NCI-H774 (cell line): ENCODE measurements around the gene XPNPEP2.

Experiments used
- DNase-seq: peaks from one replicate; lab custom pipeline; 2025; lab: John Stamatoyannopoulos, UW

Gene XPNPEP2, protein sequence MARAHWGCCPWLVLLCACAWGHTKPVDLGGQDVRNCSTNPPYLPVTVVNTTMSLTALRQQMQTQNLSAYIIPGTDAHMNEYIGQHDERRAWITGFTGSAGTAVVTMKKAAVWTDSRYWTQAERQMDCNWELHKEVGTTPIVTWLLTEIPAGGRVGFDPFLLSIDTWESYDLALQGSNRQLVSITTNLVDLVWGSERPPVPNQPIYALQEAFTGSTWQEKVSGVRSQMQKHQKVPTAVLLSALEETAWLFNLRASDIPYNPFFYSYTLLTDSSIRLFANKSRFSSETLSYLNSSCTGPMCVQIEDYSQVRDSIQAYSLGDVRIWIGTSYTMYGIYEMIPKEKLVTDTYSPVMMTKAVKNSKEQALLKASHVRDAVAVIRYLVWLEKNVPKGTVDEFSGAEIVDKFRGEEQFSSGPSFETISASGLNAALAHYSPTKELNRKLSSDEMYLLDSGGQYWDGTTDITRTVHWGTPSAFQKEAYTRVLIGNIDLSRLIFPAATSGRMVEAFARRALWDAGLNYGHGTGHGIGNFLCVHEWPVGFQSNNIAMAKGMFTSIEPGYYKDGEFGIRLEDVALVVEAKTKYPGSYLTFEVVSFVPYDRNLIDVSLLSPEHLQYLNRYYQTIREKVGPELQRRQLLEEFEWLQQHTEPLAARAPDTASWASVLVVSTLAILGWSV

DNA sequence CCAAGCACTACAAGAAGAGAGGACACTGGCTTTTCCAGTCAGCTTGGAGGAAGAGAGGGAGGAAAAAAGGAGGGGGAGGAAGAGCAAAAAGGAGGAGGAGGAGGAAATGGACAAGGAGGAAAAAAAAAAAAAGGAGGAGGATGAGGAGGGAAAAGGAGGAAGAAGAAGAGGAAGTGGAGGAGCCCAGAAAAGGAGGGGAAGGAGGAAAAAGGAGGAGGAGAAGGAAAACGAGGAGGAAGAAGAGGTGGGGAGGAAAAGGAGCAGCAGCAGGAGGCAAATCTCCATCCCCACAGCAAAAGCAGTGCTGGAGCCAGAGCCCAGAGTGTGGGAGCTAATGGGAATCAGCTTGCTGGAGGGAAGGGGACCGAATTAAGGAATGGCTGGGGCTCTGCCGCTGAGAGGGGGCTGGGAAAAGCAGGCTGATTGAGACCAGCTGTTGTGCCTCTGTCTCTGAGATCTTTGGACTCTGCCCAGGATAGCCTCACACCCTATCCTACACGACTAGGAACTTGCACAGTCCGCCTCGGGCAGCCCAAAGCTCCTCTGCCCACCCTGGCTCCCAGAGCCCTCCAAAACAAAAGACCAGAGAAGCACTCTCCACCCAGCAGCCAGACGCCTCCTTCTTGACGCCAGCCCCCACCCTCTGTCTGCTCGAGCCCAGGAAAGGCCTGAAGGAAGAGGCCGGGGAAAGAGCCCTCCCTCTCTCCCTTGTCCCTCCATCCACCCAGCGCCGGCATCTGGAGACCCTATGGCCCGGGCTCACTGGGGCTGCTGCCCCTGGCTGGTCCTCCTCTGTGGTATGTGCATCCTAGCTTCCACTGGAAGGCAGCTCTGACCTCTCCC is at the start of gene XPNPEP2:
Gene XPNPEP2, plus strand, starts transcription at position 514 of the 843 bp plus-strand sequence. Its CDS starts 235 bp downstream, at position 749.
- no peak for DNase-seq

DNA sequence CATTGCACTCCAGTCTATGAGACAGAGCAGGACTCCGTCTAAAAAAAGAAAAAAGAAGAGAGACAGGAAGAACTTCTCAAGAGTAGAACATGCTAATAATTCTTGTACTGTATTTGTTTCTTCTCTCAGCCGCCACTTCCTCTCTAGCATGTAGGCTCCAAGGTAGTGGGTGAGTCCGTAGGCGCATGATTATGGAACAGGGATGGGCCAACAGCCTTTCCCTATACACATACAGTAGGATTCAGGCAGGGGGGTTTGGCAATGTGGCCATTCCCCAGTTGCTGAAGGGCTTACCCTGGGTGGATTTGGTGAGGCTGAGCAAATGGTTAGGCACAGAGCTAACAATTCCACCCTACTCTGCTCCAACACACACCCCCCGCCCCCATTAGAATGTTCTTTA is 49.0 kb upstream of the XPNPEP2 start:
- no peak for DNase-seq

DNA sequence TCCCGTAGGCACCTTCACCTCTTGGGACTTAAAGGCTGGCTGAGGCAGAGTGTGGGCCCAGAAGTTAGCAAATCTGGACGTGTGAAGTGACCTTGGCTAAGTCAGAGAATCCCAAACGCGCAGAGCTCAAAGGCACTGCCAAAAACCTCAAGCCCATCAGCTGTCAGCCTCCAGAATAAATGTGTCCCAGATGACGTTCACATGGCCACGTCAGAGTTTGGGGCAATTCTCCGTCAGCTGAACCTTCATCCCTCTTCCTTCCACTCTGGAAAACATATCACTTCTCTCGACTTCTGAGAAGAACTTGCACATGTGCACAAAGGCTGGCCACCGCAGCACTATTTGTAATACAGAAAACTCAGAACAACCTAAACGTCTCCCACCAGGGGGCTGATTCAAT is 48.3 kb upstream of the XPNPEP2 start:
- no peak for DNase-seq

DNA sequence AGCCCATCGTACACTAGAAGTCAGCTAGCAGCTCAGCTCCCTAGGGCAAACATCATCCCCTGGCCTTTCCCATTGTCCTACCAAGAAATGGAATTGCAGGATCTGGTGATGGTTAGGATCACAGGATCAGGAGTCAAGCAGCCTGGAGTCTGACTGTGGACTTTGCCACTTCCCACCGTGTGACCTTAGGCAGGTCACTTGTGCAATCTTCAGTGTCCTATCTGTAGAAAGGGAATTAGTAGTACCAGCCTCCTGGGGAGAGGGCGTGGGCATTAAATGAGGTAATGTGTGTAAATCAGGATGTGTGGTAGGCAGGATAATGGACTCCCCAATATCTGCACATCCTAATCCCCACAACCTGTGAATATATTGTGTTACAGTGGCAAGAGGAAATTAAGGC is 45.4 kb upstream of the XPNPEP2 start:
- DNase-seq = no peak

DNA sequence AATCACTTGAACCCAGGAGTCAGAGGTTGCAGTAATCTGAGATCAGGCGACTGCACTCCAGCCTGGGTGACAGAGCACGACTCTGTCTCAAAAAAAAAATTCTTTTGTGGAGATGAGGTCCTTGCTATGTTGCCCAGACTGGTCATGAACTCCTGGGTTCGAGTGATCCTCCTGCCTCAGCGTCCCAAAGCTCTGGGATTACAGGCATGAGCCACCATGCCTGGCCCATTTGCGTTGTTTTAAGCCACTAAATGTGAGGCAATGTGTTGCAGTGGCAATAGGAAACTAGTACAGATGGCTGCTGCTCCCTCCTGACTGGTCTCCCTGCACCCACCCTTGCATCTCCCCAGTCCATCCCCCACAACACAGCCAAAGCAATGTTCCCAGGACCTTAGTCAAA is 44.0 kb upstream of the XPNPEP2 start:
- DNase-seq = no peak

DNA sequence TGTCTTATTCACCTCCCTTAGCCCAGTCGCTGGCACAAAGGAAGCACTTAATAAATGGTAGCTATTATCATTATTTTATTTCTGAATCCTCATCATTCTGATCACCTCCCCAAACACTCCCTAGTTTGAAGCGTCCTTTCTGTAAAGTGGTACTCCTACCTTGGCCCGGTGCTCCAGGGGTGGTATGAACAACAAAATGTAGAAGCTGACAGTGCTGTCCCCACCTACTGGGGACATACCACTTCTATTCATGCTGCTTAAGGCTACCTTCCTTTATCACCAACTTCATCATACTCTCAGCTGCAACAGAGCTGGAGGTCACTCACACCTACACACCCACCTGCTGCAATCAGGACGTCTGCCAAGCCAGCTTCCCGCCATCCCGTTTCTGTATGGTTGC is 43.2 kb upstream of the XPNPEP2 start:
- no peak for DNase-seq

DNA sequence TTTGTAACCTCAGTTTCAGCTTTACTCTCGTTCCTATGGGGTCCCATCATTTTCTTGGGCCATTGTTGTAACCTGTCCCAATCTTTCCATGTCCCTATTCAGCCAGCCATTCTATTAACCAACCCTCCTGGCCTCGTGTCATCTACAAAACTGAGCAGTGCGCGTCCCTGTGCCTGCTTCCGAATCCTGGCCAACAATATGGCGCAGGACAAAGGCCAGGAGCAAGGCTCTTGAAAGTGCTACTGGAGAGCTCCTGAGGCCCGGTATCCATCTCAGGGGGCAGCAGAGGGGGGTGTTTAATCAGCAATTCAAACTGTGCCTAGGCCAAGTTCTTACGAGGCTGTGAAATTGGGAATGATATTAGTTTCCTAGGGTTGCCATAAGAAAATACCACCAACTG is 42.8 kb upstream of the XPNPEP2 start:
- no peak for DNase-seq

DNA sequence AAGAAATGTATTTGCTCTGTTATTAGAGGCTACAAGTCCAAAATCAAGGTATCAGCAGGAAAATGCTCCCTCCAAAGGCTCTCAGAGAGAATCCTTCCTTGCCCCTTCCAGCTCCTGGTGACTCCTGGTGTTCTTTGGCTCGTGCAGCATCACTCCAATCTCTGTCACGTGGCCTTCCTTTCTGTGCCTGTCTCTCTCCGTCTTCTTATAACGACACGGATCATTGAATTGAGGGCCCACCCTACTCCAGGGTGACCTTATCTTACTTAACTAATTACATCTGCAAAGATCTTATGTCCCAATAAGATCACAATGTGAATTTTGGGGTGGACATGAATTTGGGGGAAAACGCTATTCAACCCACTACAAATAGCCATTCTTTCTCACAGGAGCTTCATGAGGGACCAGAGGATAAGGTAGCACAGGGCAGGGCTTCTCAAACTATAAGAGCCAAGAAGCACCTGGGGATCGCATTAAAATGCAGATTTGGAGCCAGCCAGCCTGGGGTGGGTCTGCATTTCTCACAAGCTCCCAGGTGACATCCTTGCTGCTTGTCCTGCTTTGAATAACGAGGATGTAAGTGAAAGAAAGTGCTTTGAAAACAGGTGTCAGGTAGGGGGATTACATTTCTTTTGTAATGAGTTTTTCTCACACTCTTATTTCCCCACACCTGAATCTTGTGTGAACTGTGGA is 42.2 kb upstream of the XPNPEP2 start:
- DNase-seq = no peak

DNA sequence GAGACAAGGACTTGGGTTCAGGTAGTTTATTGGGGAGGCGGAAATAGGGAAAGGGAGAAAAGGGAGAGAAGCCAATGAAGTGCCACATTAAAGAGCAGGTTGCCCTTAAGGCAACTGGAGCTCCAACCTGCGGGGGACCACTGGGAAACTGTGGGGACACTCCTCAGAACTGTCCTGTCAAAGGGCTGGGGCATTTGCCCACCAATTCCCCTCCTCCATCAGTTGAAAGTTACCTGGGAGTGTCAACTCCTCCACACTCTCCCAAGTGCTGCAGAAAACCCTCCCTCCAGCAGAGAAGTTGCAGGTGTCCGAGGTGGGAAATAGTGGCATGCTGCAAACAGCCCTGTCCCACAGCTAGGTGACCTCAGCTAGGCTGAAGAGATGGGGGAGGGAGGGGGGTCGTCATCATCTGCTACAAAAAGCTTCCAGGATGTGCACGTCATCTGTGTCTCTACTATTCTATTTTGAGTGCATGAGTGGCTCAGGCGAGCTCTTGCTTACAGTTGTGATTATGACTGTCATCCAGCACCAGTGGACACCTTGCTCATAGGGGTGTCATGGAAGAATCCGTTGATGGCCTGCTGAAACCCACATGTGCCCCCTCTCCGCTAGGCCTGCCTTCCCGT is 41.5 kb upstream of the XPNPEP2 start:
- DNase-seq = no peak

DNA sequence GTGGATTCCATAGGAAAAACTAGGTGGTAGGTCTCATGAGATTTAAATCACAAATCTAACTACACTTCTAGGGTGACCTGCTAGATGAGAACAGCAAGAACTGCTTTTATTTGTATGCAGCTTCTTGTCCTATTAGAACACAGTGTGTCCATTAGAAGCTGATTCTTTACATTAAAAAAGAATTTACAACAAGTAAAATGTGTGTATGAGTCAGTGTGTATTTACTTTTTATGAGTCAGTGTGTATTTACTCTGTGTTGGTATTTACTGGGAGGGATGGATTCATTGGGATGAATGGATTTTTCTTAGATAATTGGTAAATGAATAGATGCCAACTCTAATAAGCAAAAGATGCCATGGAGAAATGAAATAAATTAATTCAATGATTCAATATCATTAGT is 40.6 kb upstream of the XPNPEP2 start:
- DNase-seq = peak; percentile 9

DNA sequence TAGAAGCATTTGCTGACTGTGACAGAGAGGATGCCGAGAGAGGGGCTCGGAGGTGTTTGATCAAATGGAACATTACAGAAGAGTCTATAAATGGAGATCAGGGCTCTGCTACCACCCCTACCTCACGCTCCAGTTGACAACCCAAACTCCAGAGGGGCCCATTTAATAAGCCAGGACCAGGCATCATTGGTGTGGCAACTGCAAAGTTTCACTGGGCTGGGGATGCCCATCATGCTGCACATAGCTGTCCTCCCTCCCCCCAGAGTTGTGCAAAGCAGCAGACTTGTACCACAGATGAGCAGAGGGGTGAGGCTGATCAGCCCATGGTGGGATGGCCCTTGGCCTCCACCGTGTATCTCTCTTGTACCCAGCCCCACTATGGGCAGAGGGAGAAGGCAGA is 38.2 kb upstream of the XPNPEP2 start:
- no peak for DNase-seq

DNA sequence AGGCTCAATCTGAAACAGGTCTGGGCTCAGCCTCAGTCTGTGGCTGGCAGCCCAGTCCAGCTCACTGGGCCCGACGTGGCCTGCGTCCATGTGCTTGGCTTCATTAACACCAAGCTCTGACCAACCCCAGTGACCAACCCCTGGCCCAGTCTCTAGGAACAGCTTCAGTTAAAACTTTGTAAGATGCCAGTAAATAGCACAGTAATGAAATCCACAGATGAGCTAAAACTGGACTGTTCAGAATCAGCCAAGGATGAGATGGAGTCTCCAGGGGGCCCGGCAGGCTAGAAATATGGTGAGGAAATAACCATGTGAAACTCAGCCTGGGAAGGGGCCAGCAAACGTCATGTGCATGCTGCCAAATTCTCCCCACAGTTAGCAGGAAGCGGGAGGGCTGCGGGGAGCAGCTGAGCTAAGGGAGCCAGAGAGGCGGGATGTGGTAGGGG is 37.1 kb upstream of the XPNPEP2 start:
- DNase-seq = no peak

DNA sequence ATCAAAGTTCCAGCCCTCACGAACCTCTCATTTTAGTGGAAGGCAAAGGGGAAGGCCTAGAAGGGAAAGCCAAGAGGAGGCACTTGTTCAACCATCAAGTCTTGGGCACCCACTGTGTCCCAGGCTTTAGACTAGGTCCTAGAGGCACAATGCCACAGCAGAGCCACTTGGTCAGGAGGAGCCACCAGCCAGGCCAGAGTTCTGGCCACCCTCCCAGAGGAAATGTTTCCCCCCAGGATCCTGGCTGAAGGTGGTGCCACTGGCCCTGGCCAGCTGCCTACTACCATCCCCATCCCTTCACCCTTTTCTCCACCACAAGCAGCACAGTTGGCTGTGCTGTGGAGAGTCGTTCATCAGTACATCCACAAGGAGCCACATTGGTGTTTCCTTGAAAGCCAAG is 34.3 kb upstream of the XPNPEP2 start:
- DNase-seq = no peak

DNA sequence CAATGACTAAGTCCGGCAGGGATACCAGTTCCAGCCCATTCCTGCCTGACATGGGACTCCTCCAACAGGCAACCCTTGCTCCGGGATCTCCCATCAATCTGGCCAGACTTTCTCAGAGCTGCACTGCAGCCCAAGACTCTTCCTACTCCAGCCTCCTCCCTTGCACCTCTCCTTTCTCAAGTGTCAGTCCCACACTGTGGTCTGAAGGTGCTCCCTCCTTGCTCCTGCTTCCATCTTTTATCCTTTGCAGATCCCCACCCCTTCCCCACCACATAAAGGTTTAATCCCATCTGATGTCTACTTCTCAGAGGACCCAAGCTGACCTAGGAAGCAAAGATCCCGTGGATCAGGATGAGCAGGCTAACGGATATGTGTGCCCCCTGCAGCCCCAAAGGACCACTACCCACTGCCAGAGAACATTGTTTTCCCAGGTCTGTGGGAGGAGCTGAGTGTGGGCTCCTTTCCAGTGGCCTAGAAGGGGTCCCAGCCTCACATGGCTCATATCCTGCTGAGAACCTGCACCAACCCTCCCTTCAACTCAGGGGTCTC is 33.3 kb upstream of the XPNPEP2 start:
- no peak for DNase-seq

DNA sequence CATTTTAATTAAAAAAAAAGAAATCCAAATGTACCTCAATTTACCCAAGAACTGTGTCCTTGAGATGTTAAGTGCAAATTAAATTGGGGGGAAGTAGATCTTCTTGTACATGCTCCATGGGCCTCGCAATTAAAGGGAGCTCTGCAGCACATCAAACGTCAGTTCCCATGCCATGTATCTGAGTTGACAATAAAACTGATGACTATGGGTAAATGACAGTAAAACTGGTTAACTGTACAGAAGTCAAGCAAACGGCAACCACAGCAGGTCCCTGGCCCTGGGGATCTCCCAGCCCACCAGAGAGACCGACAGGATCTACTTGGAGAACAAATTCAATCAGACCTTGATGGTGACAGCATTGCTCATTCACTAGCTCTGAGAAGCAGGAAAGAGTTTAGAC is 32.8 kb upstream of the XPNPEP2 start:
- DNase-seq = no peak

DNA sequence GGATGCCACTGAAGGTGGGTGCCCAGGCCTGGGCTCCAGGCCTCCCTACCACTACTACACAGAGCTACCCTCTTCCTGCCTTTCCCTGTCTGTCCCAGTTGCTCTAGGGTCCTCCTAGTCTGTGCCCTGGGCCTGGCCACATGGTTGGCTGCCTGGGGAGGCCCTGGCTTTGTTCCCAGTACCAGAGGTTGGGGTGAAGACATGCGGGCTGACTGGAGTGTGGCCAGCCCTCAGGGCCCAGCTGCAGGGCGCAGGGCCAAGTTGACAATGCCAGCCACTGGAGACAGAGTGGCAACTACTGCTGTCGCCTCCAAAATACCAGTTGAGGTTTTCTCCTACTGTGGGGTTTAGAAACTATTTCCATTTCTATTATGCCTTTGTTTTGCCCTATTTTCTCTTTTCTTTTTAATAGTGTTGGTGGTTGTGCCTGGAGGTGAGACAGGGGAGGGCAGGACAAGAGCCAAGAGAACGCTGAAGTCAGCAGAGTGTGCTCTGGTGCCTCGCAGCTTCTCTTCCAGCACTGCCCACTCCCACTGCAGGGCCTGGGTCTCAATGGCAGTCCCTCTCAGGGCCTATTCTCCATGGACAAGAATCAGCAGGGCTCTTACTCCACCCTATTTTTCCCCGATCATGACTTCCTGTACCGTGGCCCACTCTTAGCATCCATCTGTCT is 32.2 kb upstream of the XPNPEP2 start:
- peak; percentile 34 for DNase-seq

DNA sequence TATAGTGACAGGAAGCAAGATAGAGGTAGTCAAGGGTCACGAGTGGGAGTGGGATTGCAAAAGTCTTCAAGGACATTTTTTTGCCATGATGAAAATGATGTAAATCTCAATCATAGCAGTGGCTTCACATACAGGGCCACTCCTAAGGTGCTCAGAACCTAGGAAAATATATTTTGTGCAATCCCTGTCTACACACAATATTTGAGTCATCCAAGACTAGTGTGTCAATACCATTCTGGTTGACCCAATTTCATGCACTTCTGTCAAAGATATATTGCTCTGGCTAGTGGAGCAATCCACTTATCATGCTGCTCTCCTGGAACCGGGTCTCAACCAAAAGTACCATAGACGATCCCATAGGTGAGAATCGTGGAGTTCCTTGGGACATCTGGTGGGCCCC is 24.2 kb upstream of the XPNPEP2 start:
- DNase-seq = no peak

DNA sequence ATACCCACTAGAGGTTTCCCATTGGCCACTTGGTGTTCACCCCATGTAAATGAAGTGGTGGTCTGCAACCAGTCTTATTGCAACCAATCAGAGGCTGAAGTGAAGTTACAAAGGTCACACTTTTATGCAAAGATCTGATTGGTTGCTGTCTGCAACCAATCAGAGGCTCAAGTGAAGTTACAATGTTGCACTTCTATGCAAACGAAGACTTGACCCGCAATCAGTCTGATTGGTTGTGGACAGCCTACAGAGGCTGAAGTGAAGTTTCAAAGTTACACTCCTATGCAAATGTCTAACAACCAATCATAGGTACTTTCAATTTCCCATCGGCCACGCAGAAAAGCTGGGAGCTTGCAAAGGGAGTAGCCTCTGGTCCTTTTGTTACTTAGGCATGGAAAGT is 22.3 kb upstream of the XPNPEP2 start:
- DNase-seq = no peak

DNA sequence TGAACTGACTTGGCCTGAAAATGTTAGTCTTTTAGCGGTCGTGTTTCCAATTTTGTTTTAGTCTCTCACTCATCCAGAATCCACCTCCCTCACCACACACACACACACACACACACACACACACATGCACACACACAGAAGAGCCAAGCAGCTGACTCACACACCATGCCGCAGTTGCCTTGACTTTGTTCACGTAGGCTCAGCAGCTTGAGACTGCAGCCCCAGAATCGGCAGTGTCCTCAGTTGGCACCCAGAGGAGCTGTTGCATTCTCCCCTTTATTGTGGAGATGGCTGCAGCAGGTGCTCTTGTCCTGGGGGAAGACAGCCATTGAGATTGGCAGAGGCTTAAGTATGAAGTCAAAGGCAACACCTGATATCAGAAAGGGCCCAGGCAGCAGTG is 20.9 kb upstream of the XPNPEP2 start:
- no peak for DNase-seq

DNA sequence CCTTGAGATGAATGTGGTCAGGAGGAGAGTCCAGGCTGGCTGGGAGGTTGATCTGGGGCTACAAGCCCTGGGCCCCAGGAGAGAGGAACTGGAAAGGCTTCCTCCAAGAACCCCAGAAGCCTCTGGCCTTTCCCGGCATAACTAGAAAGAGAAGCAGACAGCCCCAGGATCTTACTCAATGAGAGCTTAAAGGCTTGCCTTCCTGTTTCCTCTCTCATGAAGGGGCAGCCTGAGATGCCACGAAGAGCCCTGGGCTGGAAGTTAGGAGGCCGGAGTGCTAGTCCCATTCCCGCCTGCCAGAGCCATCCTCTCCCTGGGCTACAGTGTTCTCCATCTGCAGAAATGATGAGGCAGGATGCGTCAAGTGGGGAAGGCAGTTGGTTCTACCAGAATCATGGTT is 20.1 kb upstream of the XPNPEP2 start:
- DNase-seq = no peak

DNA sequence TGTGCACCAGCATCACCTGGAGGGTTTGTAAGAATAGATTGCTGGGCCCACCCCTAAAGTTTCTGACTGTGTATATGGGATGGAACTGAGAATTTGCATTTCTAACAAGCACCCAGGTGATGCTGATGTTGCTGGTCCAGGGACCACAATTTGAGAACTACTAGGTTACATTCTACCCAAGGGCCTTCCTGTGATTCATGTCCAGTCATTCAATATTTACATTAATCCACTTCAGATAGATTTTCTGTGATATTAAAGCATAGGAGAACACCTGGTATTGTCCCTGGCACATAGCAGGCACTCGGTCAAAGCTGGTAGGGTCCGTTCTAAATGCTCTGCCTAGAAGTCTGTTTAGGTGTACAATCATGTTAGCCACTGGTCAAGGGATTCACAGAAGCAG is 19.5 kb upstream of the XPNPEP2 start:
- DNase-seq = no peak
